Aorta (tissue), 5 donors: ENCODE results near the gene VPS13D. TPM values are rescaled to one million over a fixed set of nuclear protein-coding genes. Genes with fewer than 3 reads are reported as not detected.

ENCODE experiments used
- ATAC-seq: fragments of 200-7000 bp; cut with Tn5 transposase; one replicate; pipeline ENCODE4 v1.9.1; 2022; ENCODE audit warnings: moderate library complexity; ENCODE audit not compliant: low FRiP score
- DNase-seq, 2 donors: peaks; one replicate each; pipeline ENCODE4 v3.0.0-alpha.2; 2020
- H3K27ac ChIP-seq, 2 donors: one replicate each; pipeline ENCODE4 v1.5.1; 2013; ENCODE audit warnings: low read length in 2 of 2, mild to moderate bottlenecking in 2 of 2, moderate library complexity in 2 of 2, control low read depth in 1 of 2, inconsistent platforms in 1 of 2, low read depth in 1 of 2
- H3K27me3 ChIP-seq, 2 donors: one replicate each; pipeline ENCODE4 v1.6.1; 2013; ENCODE audit warnings: control low read depth in 1 of 2, low read length in 1 of 2, mild to moderate bottlenecking in 1 of 2, moderate library complexity in 1 of 2; ENCODE audit not compliant: insufficient read depth in 2 of 2, control insufficient read depth in 1 of 2
- H3K36me3 ChIP-seq, 2 donors: one replicate each; pipeline ENCODE4 v1.6.1; 2013; ENCODE audit warnings: control low read depth in 1 of 2, low read length in 1 of 2, mild to moderate bottlenecking in 1 of 2; ENCODE audit not compliant: insufficient read depth in 2 of 2, control insufficient read depth in 1 of 2
- H3K4me1 ChIP-seq, 2 donors: one replicate each; pipeline ENCODE4 v1.6.1; 2013; ENCODE audit warnings: low read length in 2 of 2, control low read depth in 1 of 2, mild to moderate bottlenecking in 1 of 2, moderate library complexity in 1 of 2; ENCODE audit not compliant: insufficient read depth in 2 of 2, control insufficient read depth in 1 of 2
- H3K4me3 ChIP-seq, 2 donors: one replicate each; pipeline ENCODE4 v1.5.1; 2013; ENCODE audit warnings: low read length in 2 of 2, control low read depth in 1 of 2, mild to moderate bottlenecking in 1 of 2
- H3K9me3 ChIP-seq: one replicate; pipeline ENCODE4 v1.6.1; 2013; ENCODE audit warnings: mild to moderate bottlenecking, low read length; ENCODE audit not compliant: control insufficient read depth
- WGBS, 2 donors: extraction: QIAGEN DNeasy Blood & Tissue Kit; methylation state at CpG; one replicate each; pipeline ENCODE4 v1.1.7; 2013; 5-methylcytosine and 5-hydroxymethylcytosine counted together
- intact Hi-C, 2 donors: fragments of 100-400 bp; cut with DNase I; formaldehyde crosslinking; loops; one replicate each; pipeline versions ENCODE4 v1.14.2 to v1.15.0; 2022
- polyA plus RNA-seq, 2 donors: library from polyadenylated mRNA; stranded (reverse); fragments of 200-250 nt; gene quantifications; one replicate each; pipeline ENCODE4 v1.2.3, GENCODE V29; 2013
- total RNA-seq, 2 donors: library from RNA; stranded (reverse); fragmentation: NEBNext Ultra II Directional; extraction: Animal tissue kit (Norgen Biotek cat#: 25700); gene quantifications; one replicate each; pipeline ENCODE4 v1.2.1, GENCODE V29; 2021
- donor health status: healthy with polysubstance abuse.
- donor health status: Bipolar disorder and iron deficiency.
- donor health status: DM: no; HTN: no; CAD: no.
- donor health status: DM: no; HTN: no; CAD: no.
- donor health status: DM: yes; HTN: yes; CAD: no.

VPS13D gene
- total and polyA plus RNA-seq, 4 donors: 15.8 to 134 (median 58.9) TPM

GRCh38 chr1:12426030-12426429, 196.2 kb downstream of the VPS13D start:
- Histone ChIP-seq H3K4me1 (peaks cover 2 to 8% of the 10 kb centered on the region in 2 donors), H3K9me3 (no peaks in the 10 kb centered on the region), H3K27ac (peak overlapping the region in 1 of 2 donors; percentile 36), H3K27me3 (no peaks in the 10 kb centered on the region), H3K36me3 (no peaks in the 10 kb centered on the region), H3K4me3 (no peak overlapping the region)
- ATAC-seq: no peak
- WGBS, 2 donors: 10 to 19% methylated on average over 3 of the region's 3 CpGs
- intact Hi-C loops: no loop called here
- DNase-seq: peak in 1 of 2 donors; percentile 53

GRCh38 chr1:12428334-12428733, 198.5 kb downstream of the VPS13D start:
- no peak overlapping the region for H3K27ac ChIP-seq
- ATAC-seq: no peak
- no peaks in the 10 kb centered on the region for H3K36me3 ChIP-seq
- intact Hi-C loops: no loop called here
- peaks cover 2 to 11% of the 10 kb centered on the region in 2 donors for H3K4me1 ChIP-seq
- no peaks in the 10 kb centered on the region for H3K27me3 ChIP-seq
- WGBS, 2 donors: 91% methylated on average over 4 of the region's 4 CpGs
- no peaks in the 10 kb centered on the region for H3K9me3 ChIP-seq
- H3K4me3 ChIP-seq: no peak overlapping the region
- DNase-seq: no peak

- Histone ChIP-seq H3K4me3 (no peak overlapping the region), H3K27me3 (no peaks in the 10 kb centered on the region), H3K4me1 (peaks cover 3 to 4% of the 10 kb centered on the region in 2 donors), H3K9me3 (no peaks in the 10 kb centered on the region), H3K36me3 (no peaks in the 10 kb centered on the region), H3K27ac (peak overlapping the region in 1 of 2 donors; percentile 8)
- intact Hi-C loops: no loop called here
- WGBS, 2 donors: 87 to 94% methylated on average over 4 of the region's 4 CpGs
- no peak for DNase-seq
- ATAC-seq: no peak
These were observed 200.7 kb downstream of the VPS13D start for GRCh38 chr1:12430525-12430924.

- intact Hi-C loops: no loop called here
- no peak overlapping the region for H3K4me3 ChIP-seq
- no peak for ATAC-seq
- peak overlapping the region; percentile 29 to 87 for H3K27ac ChIP-seq
- no peaks in the 10 kb centered on the region for H3K9me3 ChIP-seq
- H3K36me3 ChIP-seq: no peaks in the 10 kb centered on the region
- WGBS, 2 donors: 79 to 94% methylated on average over 6 of the region's 6 CpGs
- no peak for DNase-seq
- H3K27me3 ChIP-seq: no peaks in the 10 kb centered on the region
- H3K4me1 ChIP-seq: peaks cover 4 to 12% of the 10 kb centered on the region in 2 donors
These were observed 203.1 kb downstream of the VPS13D start for GRCh38 chr1:12432897-12433296.

- WGBS, 2 donors: 22 to 25% methylated on average over 12 of the region's 12 CpGs
- peak overlapping the region; percentile 80 to 87 for H3K27ac ChIP-seq
- ATAC-seq: peak; percentile 79
These were observed 203.7 kb downstream of the VPS13D start for GRCh38 chr1:12433323-12434053.

GRCh38 chr1:12434174-12434573, 204.3 kb downstream of the VPS13D start:
- Histone ChIP-seq H3K36me3 (no peaks in the 10 kb centered on the region), H3K4me1 (peaks cover 4 to 13% of the 10 kb centered on the region in 2 donors), H3K27me3 (no peaks in the 10 kb centered on the region), H3K4me3 (no peak overlapping the region), H3K9me3 (no peaks in the 10 kb centered on the region), H3K27ac (peak overlapping the region in 1 of 2 donors; percentile 80)
- ATAC-seq (peak; percentile 71), DNase-seq (peak; percentile 61 to 78)
- whole genome bisulfite sequencing, 2 donors: 10 to 14% methylated on average over 5 of the region's 5 CpGs
- intact Hi-C loops: no loop called here

More at GRCh38 chr1:12433323-12434053, 203.7 kb downstream of the VPS13D start:
- intact Hi-C loops: no loop called here
- Histone ChIP-seq H3K4me1 (peaks cover 4 to 13% of the 10 kb centered on the region in 2 donors), H3K9me3 (no peaks in the 10 kb centered on the region), H3K4me3 (no peak overlapping the region), H3K36me3 (no peaks in the 10 kb centered on the region), H3K27me3 (no peaks in the 10 kb centered on the region)
- peak; percentile 73 to 84 for DNase-seq

GRCh38 chr1:12434686-12435085, 204.9 kb downstream of the VPS13D start:
- Histone ChIP-seq H3K27me3 (no peaks in the 10 kb centered on the region), H3K27ac (peak overlapping the region in 1 of 2 donors; percentile 51), H3K36me3 (no peaks in the 10 kb centered on the region), H3K9me3 (no peaks in the 10 kb centered on the region), H3K4me3 (no peak overlapping the region), H3K4me1 (peaks cover 2 to 13% of the 10 kb centered on the region in 2 donors)
- DNase-seq (no peak), ATAC-seq (no peak)
- 61 to 69% methylated on average over 2 of the region's 2 CpGs for WGBS, 2 donors
- intact Hi-C loops: loop anchor here in 1 of 2 donors (1.0 kb wide), 1 partner anchor 185 kb away; no protein-coding TSS in a partner anchor

GRCh38 chr1:12435639-12436344, 206.0 kb downstream of the VPS13D start:
- no peaks in the 10 kb centered on the region for H3K36me3 ChIP-seq
- ATAC-seq (peak; percentile 61), DNase-seq (no peak)
- peak overlapping the region; percentile 73 to 91 for H3K27ac ChIP-seq
- no peak overlapping the region for H3K4me3 ChIP-seq
- H3K4me1 ChIP-seq: peaks cover 2 to 13% of the 10 kb centered on the region in 2 donors
- WGBS, 2 donors: 32 to 35% methylated on average over 8 of the region's 8 CpGs
- no peaks in the 10 kb centered on the region for H3K27me3 ChIP-seq
- H3K9me3 ChIP-seq: no peaks in the 10 kb centered on the region
- intact Hi-C loops: loop anchor here in 1 of 2 donors (1.0 kb wide), 1 partner anchor 184 kb away; no protein-coding TSS in a partner anchor
